SU-DHL-6 (cell line): ENCODE data around the gene FAM111A.

Experiments
- H2AFZ ChIP-seq: fragments of 200-600 bp; sonication (generic); 2 replicates; pipeline ENCODE4 v1.6.1; 2014; ENCODE audit warnings: low read depth, mild to moderate bottlenecking, moderate library complexity, mixed read lengths, antibody characterized with exemption, low read length; ENCODE audit not compliant: severe bottlenecking
- H3F3A ChIP-seq: fragments of 200-600 bp; shearing (Covaris generic); 2 replicates; pipeline ENCODE4 v1.6.0; 2016; ENCODE audit warnings: antibody characterized with exemption, mild to moderate bottlenecking; ENCODE audit not compliant: insufficient read depth
- H3K27ac ChIP-seq: fragments of 200-600 bp; sonication (generic); 2 replicates; pipeline ENCODE4 v1.5.1; 2016; ENCODE audit warnings: low read depth, mild to moderate bottlenecking, low read length, moderate library complexity, mixed read lengths
- H3K27me3 ChIP-seq: fragments of 200-600 bp; sonication (generic), shearing (Covaris generic); 2 replicates; pipeline ENCODE4 v1.6.0; 2014; ENCODE audit warnings: mild to moderate bottlenecking, low read length
- H3K36me3 ChIP-seq: fragments of 200-600 bp; sonication (generic); 2 replicates; pipeline ENCODE4 v1.6.1; 2014; ENCODE audit warnings: mild to moderate bottlenecking, low read length, mixed read lengths
- H3K4me2 ChIP-seq: fragments of 300-600, 200-600 bp; shearing (Covaris generic), sonication (generic); 2 replicates; pipeline ENCODE4 v1.6.0; 2014; ENCODE audit warnings: low read length, low read depth, mild to moderate bottlenecking; ENCODE audit not compliant: poor library complexity, severe bottlenecking
- H3K4me3 ChIP-seq: fragments of 200-600 bp; sonication (generic); 2 replicates; pipeline ENCODE4 v1.5.1; 2014; ENCODE audit warnings: antibody characterized with exemption, low read length, mild to moderate bottlenecking, mixed read lengths; ENCODE audit not compliant: insufficient read depth, poor library complexity, severe bottlenecking
- H3K79me2 ChIP-seq: fragments of 200-600 bp; sonication (generic); 2 replicates; pipeline ENCODE4 v1.6.1; 2014; ENCODE audit warnings: mild to moderate bottlenecking, low read length, moderate library complexity; ENCODE audit not compliant: insufficient read depth
- H3K9ac ChIP-seq: fragments of 200-600 bp; sonication (generic); 2 replicates; pipeline ENCODE4 v1.7.0; 2014; ENCODE audit warnings: mild to moderate bottlenecking, low read length
- H3K9me2 ChIP-seq: fragments of 200-600 bp; sonication (generic); replicated peaks from 2 replicates; pipeline ENCODE4 v1.6.1; 2014; ENCODE audit warnings: low read length; ENCODE audit not compliant: insufficient read depth
- H3K9me3 ChIP-seq: fragments of 200-600 bp; sonication (generic); 2 replicates; pipeline ENCODE4 v1.6.1; 2014; ENCODE audit warnings: low read length, mixed read lengths; ENCODE audit not compliant: insufficient read depth
- H4K20me1 ChIP-seq: fragments of 200-600 bp; sonication (generic); 2 replicates; pipeline ENCODE4 v1.6.1; 2014; ENCODE audit warnings: low read depth, mild to moderate bottlenecking, antibody characterized with exemption, low read length, moderate library complexity, mixed read lengths
- EZH2phosphoT487 ChIP-seq: fragments of 200-600 bp; sonication (generic), shearing (Covaris generic); conservative IDR thresholded peaks from 2 replicates; pipeline ENCODE4 v1.6.1; 2018; ENCODE audit warnings: mild to moderate bottlenecking, antibody characterized with exemption, low read length, moderate library complexity, mixed read lengths
- TF ChIP-seq, protein P1 (sequence below): fragments of 200-600 bp; sonication (generic); IDR thresholded peaks from one replicate; pipeline ENCODE4 v1.5.1; 2017; ENCODE audit warnings: antibody characterized with exemption, mild to moderate bottlenecking, low read length, moderate library complexity; ENCODE audit not compliant: insufficient read depth, poor library complexity, severe bottlenecking

FAM111A gene

DNA sequence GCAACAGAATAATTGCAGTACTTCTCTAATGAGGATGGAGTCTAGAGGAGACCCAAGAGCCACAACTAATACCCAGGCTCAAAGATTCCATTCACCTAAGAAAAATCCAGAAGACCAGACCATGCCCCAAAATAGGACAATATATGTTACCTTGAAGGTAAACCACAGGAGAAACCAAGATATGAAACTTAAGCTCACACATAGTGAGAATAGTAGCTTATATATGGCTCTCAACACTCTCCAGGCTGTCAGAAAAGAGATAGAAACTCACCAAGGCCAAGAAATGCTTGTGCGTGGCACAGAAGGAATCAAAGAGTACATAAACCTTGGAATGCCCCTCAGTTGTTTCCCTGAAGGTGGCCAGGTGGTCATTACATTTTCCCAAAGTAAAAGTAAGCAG lies 9.1 kb downstream of the FAM111A start:
- H3K27me3 ChIP-seq: no peaks in the 10 kb centered on the region
- no peak overlapping the region for H3K4me2 ChIP-seq
- TF ChIP-seq, protein P1, sequence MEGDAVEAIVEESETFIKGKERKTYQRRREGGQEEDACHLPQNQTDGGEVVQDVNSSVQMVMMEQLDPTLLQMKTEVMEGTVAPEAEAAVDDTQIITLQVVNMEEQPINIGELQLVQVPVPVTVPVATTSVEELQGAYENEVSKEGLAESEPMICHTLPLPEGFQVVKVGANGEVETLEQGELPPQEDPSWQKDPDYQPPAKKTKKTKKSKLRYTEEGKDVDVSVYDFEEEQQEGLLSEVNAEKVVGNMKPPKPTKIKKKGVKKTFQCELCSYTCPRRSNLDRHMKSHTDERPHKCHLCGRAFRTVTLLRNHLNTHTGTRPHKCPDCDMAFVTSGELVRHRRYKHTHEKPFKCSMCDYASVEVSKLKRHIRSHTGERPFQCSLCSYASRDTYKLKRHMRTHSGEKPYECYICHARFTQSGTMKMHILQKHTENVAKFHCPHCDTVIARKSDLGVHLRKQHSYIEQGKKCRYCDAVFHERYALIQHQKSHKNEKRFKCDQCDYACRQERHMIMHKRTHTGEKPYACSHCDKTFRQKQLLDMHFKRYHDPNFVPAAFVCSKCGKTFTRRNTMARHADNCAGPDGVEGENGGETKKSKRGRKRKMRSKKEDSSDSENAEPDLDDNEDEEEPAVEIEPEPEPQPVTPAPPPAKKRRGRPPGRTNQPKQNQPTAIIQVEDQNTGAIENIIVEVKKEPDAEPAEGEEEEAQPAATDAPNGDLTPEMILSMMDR: no peak
- TF ChIP-seq EZH2phosphoT487: no peak
- peaks cover 46% of the 10 kb centered on the region for H3K79me2 ChIP-seq
- no peaks in the 10 kb centered on the region for H3K9me2 ChIP-seq
- no peak overlapping the region for H3K9ac ChIP-seq
- H3F3A ChIP-seq: peaks cover 75% of the 10 kb centered on the region
- H3K36me3 ChIP-seq: peaks cover 62% of the 10 kb centered on the region
- no peak overlapping the region for H2AFZ ChIP-seq
- H3K9me3 ChIP-seq: no peaks in the 10 kb centered on the region
- H3K4me3 ChIP-seq: no peak overlapping the region
- H3K27ac ChIP-seq: no peak overlapping the region
- H4K20me1 ChIP-seq: no peaks in the 10 kb centered on the region

GRCh38 chr11:59152312-59152951 lies 9.8 kb downstream of the FAM111A start:
- Histone ChIP-seq H3K36me3 (peaks cover 58% of the 10 kb centered on the region), H3K27ac (no peak overlapping the region), H3K4me2 (no peak overlapping the region), H2AFZ (no peak overlapping the region), H3K79me2 (peaks cover 39% of the 10 kb centered on the region), H3K9ac (no peak overlapping the region), H4K20me1 (no peaks in the 10 kb centered on the region), H3K9me2 (no peaks in the 10 kb centered on the region), H3K27me3 (no peaks in the 10 kb centered on the region), H3K9me3 (no peaks in the 10 kb centered on the region), H3F3A (peaks cover 75% of the 10 kb centered on the region), H3K4me3 (no peak overlapping the region)
- TF ChIP-seq EZH2phosphoT487: no peak
- TF ChIP-seq, protein P1: no peak

DNA sequence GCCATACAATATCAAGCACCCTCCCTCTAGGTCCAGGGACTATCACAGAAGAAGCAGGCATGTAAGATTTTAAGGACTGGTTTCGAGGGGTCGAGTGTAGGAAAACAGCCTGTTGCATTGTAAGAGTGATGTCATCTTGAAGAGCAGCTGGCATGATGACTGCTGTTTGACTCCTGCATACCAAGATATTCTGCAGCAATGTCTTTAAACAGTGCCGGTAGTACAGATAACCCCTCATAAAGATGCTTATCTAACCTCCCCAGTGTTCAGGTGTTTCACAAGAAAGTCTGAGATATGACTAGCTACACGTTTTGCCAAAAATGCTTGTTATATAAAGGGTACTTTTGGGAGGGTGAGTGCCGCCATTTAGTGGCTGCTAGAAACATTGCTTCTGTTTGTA lies 12.0 kb downstream of the FAM111A start:
- H4K20me1 ChIP-seq: no peaks in the 10 kb centered on the region
- H2AFZ ChIP-seq: no peak overlapping the region
- H3K27me3 ChIP-seq: no peaks in the 10 kb centered on the region
- H3K4me3 ChIP-seq: no peak overlapping the region
- H3K4me2 ChIP-seq: no peak overlapping the region
- H3K27ac ChIP-seq: no peak overlapping the region
- peaks cover 68% of the 10 kb centered on the region for H3F3A ChIP-seq
- no peaks in the 10 kb centered on the region for H3K9me3 ChIP-seq
- TF ChIP-seq, protein P1: no peak
- no peak for TF ChIP-seq EZH2phosphoT487
- peaks cover 19% of the 10 kb centered on the region for H3K79me2 ChIP-seq
- H3K9ac ChIP-seq: no peak overlapping the region
- H3K9me2 ChIP-seq: no peaks in the 10 kb centered on the region
- H3K36me3 ChIP-seq: peaks cover 36% of the 10 kb centered on the region
